ENCODE results near the gene ZBTB9.

ZBTB9 gene

GRCh38 chr6:33432546-33432945 is 21.8 kb upstream of the ZBTB9 start:
- in situ Hi-C loops (cut with MboI; ENCODE audit: low sequenced_read_pairs) = no loop called here

DNA sequence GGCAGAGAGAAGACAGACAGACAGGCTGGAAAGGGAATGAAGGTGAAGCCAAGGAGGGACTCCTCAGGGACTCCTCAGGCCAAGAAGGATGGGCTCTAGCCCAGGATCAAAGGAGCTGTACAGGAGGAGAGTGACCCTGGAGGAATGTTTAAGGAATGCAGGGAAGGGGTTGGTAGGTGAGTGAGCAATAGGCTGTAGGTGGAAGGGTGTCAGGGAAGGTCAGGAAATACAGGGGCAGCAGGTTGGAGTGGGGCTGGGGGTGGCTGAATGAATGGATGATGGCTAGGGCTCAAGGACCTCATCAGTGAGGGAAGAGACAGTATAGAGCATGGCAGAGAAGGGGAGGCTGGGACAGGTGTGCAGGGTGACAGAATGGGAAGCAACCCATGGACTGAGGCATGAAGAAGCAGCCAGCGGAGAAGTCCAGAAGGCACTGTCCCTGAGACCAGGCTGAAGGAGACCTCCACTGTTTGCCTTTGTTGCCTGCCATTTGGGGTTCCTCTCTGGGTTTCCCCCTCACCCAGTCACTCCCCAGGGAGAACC is 21.3 kb upstream of the ZBTB9 start:
- in situ Hi-C loops (cut with MboI; ENCODE audit: low sequenced_read_pairs) = no loop called here

DNA sequence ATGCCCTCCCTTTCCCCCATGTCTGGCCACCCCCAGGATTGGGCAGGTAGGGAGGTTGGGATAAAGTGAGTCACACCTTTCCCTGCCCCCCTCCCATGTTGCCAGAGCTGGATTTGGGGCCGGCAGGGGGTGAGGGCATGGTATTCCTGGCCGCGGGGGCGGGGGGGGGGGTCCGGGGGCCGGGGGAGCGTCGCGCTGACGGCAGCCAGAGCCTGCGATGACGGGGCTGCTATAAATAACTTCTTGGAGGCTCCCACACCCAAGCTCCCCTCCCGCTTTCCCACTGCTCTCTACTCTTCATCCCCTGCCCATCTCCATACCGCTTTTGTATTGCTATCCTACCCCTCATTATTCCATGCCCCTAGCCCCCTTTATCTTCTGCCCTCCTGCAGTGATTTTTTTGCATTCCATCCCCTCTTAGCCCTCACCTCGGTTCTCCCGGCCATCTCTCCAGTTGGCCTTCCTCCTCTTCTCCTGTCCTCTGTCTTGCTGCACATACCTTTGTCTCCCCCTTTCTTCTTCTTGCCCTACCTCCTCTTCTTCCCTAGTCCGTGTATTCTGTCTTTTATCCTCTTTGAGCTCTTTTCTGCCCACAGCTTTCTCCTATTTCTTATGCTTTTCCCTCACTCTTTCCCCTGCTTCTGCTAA is 20.7 kb upstream of the ZBTB9 start:
- in situ Hi-C loops (cut with MboI; ENCODE audit: low sequenced_read_pairs) = no loop called here

GRCh38 chr6:33434961-33435360 is 19.4 kb upstream of the ZBTB9 start:
- in situ Hi-C loops (cut with MboI; ENCODE audit: low sequenced_read_pairs) = no loop called here

- in situ Hi-C loops (cut with MboI; ENCODE audit: low sequenced_read_pairs) = no loop called here
Measured at GRCh38 chr6:33437666-33438065, 16.7 kb upstream of the ZBTB9 start.

DNA sequence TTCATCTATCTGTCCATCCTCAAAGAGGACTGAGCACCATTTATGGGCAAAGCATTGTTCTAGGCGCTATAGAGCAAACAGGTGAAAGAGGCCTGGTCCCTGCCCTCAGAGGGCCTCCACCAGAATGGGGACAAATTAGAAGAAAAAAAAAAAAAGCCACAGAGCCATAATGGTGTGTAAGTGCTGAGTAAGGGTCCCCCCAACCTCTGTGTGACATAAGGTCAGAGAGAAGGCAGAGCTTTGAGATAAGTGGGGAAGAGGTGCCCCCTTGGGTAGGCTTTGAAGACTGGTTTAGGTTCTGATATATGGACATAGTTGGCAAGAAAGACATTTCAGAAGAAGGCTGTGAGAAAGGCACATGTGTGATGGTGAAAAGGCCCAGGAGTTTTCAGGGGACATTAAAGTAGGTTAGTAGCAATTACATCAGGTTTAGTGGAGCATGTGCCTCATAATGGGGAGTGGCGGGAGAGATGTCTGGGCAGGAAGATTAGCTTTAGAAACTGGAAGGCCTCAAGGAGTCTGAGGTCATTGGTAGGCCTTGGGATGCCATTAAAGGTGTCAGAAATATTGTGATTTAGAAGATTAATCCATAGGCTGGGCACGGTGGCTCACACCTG is 15.3 kb upstream of the ZBTB9 start:
- in situ Hi-C loops (cut with MboI; ENCODE audit: low sequenced_read_pairs) = no loop called here

DNA sequence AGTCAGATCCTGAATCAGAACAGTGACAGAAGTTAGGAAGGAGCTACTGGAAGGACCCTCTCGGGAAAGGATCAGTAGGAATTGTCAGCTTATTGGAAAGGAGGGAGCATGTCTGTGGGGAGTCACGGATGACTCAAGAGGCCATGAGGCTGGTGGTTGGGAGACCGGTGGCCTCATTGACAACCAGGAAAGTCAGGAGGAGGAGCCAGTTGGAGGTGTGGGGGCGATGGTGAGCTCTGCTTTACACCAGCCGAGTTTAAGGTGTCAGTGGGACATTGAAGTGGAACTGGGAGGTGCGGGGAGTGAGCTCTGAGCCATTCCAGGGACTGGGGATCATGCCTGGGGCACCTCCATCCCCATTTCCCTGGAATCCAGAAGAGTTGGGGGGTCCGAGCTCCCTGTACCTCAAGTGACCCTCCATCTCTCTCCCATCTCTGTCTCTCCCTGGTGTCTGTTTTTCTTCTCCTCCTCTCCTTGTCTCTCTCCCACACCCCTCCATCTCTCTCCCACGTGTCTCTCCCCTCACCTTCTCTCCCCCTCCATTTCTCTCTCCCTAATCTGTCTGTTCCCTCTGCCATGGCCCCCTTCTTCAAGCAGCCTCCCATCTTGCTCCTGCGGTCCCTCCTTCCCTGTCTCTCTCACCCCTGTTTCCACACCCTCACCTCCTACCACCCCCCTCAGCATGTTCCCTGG is 14.3 kb upstream of the ZBTB9 start:
- in situ Hi-C loops (cut with MboI; ENCODE audit: low sequenced_read_pairs) = no loop called here

- in situ Hi-C loops (cut with MboI; ENCODE audit: low sequenced_read_pairs) = no loop called here
Measured at GRCh38 chr6:33440649-33441309, 13.6 kb upstream of the ZBTB9 start.

- in situ Hi-C loops (cut with MboI; ENCODE audit: low sequenced_read_pairs) = no loop called here
Measured at GRCh38 chr6:33441457-33441856, 12.9 kb upstream of the ZBTB9 start.

DNA sequence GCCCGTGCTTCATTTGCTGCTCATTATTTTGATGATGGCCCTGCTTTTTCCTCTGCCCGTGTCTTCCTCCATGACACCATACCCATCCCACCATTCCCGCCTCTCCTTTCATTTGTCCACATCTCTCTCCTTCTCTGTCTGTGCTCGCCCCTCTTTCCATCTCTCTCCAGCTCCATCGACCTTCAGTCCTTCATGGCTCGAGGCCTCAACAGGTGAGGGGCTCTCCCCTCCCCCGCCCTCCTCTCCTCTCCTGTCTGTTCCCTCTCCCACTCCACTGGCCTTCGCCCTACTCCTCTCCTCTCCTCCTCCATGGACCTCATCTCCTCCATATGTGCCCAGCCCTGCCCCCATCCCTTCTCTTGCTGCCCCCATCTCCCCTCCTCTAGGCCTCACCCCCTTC is 12.1 kb upstream of the ZBTB9 start:
- in situ Hi-C loops (cut with MboI; ENCODE audit: low sequenced_read_pairs) = no loop called here

GRCh38 chr6:33443025-33443424 is 11.4 kb upstream of the ZBTB9 start:
- in situ Hi-C loops (cut with MboI; ENCODE audit: low sequenced_read_pairs) = no loop called here

- in situ Hi-C loops (cut with MboI; ENCODE audit: low sequenced_read_pairs) = no loop called here
Measured at GRCh38 chr6:33443619-33444504, 10.5 kb upstream of the ZBTB9 start.

- in situ Hi-C loops (cut with MboI; ENCODE audit: low sequenced_read_pairs) = no loop called here
Measured at GRCh38 chr6:33445119-33445603, 9.2 kb upstream of the ZBTB9 start.

DNA sequence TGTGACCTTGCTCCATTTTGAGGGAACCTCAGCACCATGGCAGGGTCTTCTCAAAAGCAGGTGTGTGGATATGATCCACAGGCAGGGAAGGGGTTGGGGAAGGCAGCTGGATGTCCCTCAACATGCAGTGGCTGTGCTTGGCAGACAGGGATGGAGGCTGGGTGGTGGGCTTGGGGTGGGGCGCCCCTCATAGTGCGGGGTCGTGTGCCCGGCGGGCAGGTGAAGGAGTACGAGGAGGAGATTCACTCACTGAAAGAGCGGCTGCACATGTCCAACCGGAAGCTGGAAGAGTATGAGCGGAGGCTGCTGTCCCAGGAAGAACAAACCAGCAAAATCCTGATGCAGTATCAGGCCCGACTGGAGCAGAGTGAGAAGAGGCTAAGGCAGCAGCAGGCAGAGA is 8.0 kb upstream of the ZBTB9 start:
- in situ Hi-C loops (cut with MboI; ENCODE audit: low sequenced_read_pairs) = no loop called here

GRCh38 chr6:33450434-33450833 is 3.9 kb upstream of the ZBTB9 start:
- in situ Hi-C loops (cut with MboI; ENCODE audit: low sequenced_read_pairs) = no loop called here

GRCh38 chr6:33451606-33452005 is 2.8 kb upstream of the ZBTB9 start:
- in situ Hi-C loops (cut with MboI; ENCODE audit: low sequenced_read_pairs) = no loop called here

DNA sequence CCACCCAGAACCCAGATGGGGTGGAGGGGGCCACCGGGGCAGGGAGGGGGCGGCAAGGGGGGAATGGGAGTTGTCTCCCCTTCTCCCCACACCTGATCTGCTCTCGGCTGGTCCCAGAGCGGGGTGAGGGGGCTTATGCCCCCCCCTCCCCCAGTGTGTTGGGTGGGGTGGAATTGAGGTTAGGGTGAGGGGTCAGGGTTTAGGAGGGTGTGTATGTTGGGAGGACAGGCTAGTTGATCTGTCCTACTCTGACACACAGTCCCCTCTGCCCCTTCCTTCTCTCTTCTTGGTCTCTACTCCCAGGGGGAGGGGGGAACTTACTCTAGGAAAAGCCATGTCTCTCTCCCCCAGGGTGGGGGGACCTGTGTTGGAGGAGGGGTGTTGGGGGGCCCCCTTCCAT is 1.9 kb upstream of the ZBTB9 start:
- in situ Hi-C loops (cut with MboI; ENCODE audit: low sequenced_read_pairs) = no loop called here

- in situ Hi-C loops (cut with MboI; ENCODE audit: low sequenced_read_pairs) = no loop called here
Measured at GRCh38 chr6:33453393-33454008, 875 bp upstream of the ZBTB9 start.

DNA sequence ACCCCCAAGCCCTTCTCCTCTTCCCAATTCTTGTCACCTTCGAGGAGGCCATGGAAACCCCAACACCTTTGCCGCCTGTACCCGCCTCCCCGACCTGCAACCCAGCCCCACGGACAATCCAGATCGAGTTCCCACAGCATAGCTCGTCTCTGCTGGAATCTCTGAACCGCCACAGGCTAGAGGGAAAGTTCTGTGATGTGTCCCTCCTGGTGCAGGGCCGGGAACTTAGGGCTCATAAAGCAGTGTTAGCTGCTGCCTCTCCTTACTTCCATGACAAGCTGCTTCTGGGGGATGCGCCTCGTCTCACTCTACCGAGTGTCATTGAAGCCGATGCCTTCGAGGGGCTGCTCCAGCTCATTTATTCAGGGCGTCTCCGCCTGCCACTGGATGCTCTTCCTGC is 675 bp downstream of the ZBTB9 start:
- in situ Hi-C loops (cut with MboI; ENCODE audit: low sequenced_read_pairs) = no loop called here

GRCh38 chr6:33456156-33456555 is 1.8 kb downstream of the ZBTB9 start:
- in situ Hi-C loops (cut with MboI; ENCODE audit: low sequenced_read_pairs) = no loop called here
